Nephron (organoid): ENCODE results near the gene FAM110D.

ENCODE experiments used
- H3K27ac Mint-ChIP-seq, 3 experiments: 2 replicates each; pipeline ENCODE4 v1.8.0; 2020; ENCODE audit warnings: mixed read lengths in 3 of 3, mild to moderate bottlenecking in 2 of 3, moderate library complexity in 1 of 3
- H3K27me3 Mint-ChIP-seq: 2 replicates; pipeline ENCODE4 v1.8.0; 2021; ENCODE audit warnings: low read depth, mild to moderate bottlenecking, moderate library complexity, mixed read lengths
- H3K36me3 Mint-ChIP-seq: 2 replicates; pipeline ENCODE4 v1.8.0; 2020; ENCODE audit warnings: low read depth, mixed read lengths
- H3K4me1 Mint-ChIP-seq: 2 replicates; pipeline ENCODE4 v1.8.0; 2020; ENCODE audit warnings: mixed read lengths
- H3K4me3 Mint-ChIP-seq, 3 experiments: 2 replicates each; pipeline ENCODE4 v1.8.0; 2020; ENCODE audit warnings: mild to moderate bottlenecking in 3 of 3, mixed read lengths in 3 of 3, moderate library complexity in 2 of 3
- H3K9me3 Mint-ChIP-seq: 2 replicates; pipeline ENCODE4 v1.8.0; 2020; ENCODE audit warnings: mixed read lengths
- TF ChIP-seq, protein P1 (sequence below), 3 experiments: fragments of 200-600 bp; sonication (generic); IDR thresholded peaks; one replicate each; pipeline ENCODE4 v1.5.0; 2021; ENCODE audit warnings: antibody characterized with exemption in 3 of 3; ENCODE audit not compliant: unreplicated experiment in 3 of 3

FAM110D gene

DNA sequence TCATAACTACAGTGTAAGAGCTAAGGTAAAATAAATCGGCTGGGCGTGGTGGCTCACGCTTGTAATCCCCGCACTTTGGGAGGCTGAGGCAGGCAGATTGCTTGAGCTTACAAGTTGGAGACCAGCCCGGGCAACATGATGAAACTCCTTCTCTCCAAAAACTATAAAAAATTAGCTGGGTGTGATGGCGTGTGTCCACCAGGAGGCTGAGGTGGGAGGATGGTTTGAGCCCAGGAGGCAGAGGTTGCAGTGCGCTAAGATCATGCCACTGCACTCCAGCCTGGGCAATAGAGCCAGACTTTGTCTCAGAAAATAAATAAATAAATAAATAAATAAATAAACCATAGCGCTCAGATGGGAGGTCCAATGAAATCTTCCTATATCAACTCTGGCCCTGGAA lies 16.7 kb upstream of the FAM110D start:
- Mint-ChIP-seq H3K9me3 (no peaks in the 10 kb centered on the region), H3K4me3 (no peak overlapping the region), H3K4me1 (no peaks in the 10 kb centered on the region), H3K27me3 (peaks cover 8% of the 10 kb centered on the region), H3K27ac (no peak overlapping the region), H3K36me3 (no peaks in the 10 kb centered on the region)
- TF ChIP-seq, protein P1, sequence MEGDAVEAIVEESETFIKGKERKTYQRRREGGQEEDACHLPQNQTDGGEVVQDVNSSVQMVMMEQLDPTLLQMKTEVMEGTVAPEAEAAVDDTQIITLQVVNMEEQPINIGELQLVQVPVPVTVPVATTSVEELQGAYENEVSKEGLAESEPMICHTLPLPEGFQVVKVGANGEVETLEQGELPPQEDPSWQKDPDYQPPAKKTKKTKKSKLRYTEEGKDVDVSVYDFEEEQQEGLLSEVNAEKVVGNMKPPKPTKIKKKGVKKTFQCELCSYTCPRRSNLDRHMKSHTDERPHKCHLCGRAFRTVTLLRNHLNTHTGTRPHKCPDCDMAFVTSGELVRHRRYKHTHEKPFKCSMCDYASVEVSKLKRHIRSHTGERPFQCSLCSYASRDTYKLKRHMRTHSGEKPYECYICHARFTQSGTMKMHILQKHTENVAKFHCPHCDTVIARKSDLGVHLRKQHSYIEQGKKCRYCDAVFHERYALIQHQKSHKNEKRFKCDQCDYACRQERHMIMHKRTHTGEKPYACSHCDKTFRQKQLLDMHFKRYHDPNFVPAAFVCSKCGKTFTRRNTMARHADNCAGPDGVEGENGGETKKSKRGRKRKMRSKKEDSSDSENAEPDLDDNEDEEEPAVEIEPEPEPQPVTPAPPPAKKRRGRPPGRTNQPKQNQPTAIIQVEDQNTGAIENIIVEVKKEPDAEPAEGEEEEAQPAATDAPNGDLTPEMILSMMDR (IDR thresholded peaks at IDR 0.05; ENCODE audit: unreplicated experiment in 3 of 3) = no peak

DNA sequence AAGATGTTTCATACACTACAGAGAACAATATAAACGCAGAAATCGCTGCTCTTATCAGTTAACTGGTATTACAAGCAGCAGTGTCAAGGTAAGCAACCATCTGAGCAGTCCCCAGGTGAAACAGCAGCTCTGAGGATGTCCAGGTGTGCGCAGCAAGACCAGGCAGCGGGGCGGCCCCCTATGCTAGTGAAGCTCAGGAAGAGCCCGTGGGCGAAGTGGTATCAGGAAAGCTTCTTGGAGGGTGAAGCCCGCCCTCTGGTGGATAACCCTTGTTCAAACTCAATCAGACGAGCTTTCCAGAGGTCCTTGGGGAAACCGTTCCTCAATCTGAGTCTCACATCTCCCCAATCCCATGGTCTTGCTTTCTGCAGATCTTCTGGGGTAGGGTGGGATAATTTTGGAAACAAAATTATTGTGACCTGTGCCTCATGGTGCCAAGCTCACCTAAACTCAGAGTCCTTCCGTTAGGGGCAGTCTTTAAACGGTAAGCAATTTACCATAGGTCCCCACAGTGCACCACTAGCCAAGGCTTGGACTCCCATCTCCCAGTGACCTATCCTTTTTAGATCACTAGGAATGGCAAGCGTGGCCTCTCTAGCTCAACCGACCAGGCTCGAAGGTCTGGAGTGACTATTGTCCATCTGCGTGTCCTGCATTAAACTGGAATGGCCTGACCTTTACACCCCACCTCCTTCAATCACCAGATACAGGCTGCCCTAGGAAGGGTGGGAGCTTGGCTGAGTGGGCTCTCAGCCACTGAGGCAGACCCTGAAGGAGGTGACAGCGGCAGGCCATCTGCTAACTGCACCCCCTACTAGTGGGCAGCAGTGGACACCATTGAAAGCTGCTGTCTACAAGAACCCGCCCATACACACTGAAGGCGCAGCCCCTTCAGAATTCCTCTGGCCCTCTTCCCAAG lies 13.6 kb upstream of the FAM110D start:
- Mint-ChIP-seq H3K9me3 (no peaks in the 10 kb centered on the region), H3K36me3 (no peaks in the 10 kb centered on the region), H3K4me3 (no peak overlapping the region), H3K27me3 (peaks cover 13% of the 10 kb centered on the region), H3K27ac (no peak overlapping the region), H3K4me1 (no peaks in the 10 kb centered on the region)
- TF ChIP-seq, protein P1 (IDR thresholded peaks at IDR 0.05; ENCODE audit: unreplicated experiment in 3 of 3) = peak; percentile 71 to 78 (median 75)

DNA sequence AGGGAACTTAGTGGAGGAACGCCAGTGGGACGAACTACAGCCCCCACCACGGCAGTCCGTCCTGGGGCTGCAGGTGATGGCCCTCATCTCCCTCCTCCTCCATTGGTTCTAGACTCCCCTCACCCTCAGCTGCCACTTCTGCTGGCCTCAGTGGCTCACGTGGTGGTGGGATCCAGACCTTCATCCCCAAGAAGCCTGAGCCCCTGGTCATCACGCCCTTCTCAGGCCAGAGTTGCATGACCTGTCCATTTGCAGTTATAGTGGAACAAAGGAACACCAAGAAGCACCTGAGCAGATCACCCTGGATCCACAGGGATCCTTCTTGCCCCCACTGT lies 13.0 kb upstream of the FAM110D start:
- Mint-ChIP-seq H3K36me3 (no peaks in the 10 kb centered on the region), H3K27ac (no peak overlapping the region), H3K4me1 (no peaks in the 10 kb centered on the region), H3K27me3 (peaks cover 13% of the 10 kb centered on the region), H3K4me3 (no peak overlapping the region), H3K9me3 (no peaks in the 10 kb centered on the region)
- TF ChIP-seq, protein P1 (IDR thresholded peaks at IDR 0.05; ENCODE audit: unreplicated experiment in 3 of 3) = no peak

DNA sequence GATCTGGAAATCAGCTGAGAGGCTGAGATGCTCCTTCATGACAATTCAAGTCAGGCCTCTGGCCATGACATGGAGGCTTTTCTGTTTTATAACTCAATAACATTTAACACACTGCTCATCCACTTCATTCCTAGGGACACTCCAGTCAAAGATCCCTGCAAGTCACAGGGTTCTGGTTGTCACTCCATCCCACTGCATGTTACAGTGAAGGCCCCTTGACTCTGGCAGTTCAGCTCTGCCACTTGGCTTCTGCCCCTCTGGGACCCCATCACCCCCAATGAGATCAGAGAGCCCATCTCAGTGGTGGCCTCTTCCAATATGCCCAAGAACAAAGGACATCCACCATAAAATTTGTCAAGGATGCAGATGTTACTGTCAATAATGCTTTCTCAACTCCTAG lies 10.0 kb upstream of the FAM110D start:
- Mint-ChIP-seq H3K4me3 (no peak overlapping the region), H3K4me1 (no peaks in the 10 kb centered on the region), H3K27ac (no peak overlapping the region), H3K27me3 (peaks cover 17% of the 10 kb centered on the region), H3K9me3 (no peaks in the 10 kb centered on the region), H3K36me3 (no peaks in the 10 kb centered on the region)
- TF ChIP-seq, protein P1 (IDR thresholded peaks at IDR 0.05; ENCODE audit: unreplicated experiment in 3 of 3) = no peak

DNA sequence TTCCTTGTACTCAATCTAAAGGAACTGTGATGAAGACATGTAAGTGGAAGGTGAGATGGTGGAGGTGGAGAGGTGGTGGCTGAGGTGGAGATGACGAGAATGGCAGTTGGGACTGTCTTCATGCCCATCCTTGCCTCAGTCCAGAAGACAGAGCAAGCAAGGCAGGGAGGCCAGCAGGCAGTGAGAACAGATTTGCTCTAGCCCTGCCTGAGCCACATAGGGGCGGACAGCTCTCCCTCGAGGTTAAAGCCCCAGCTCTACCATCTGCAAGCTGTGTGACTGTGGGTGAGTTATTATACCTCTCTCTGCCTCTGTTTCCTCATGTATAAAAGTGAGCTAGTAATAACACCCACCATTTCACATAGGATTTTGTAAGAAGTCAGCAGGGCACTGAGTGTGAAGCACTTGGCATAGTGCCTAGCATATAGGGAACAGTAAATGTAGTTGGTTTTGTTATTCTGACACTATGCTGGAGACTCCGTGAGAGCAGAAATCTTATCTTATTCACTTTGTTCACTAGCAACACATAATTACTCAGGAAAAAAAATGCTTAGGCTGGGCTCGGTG lies 4.8 kb upstream of the FAM110D start:
- Mint-ChIP-seq H3K36me3 (no peaks in the 10 kb centered on the region), H3K27ac (peak overlapping the region in 1 of 3 experiments; percentile 52), H3K4me3 (no peak overlapping the region), H3K9me3 (no peaks in the 10 kb centered on the region), H3K27me3 (peaks cover 49% of the 10 kb centered on the region), H3K4me1 (peaks cover 38% of the 10 kb centered on the region)
- TF ChIP-seq, protein P1 (IDR thresholded peaks at IDR 0.05; ENCODE audit: unreplicated experiment in 3 of 3) = no peak
